OCI-LY7 (cell line): ENCODE results near the gene FAM186B. TPM values are rescaled to one million over a fixed set of nuclear protein-coding genes. Genes with fewer than 3 reads are reported as not detected.

ENCODE experiments used
- BruUV-seq: library from RNA; stranded (reverse); fragments of 400-500 nt; replicated peaks from 2 replicates; lab custom pipeline; 2021; lab: Mats Ljungman, UMichigan
- CTCF ChIA-PET: fragments of 300-600 bp; sonication (Branson Sonifier 250); formaldehyde crosslinking; loops from one replicate; lab custom pipeline; 2022; ENCODE audit warnings: antibody characterized with exemption; ENCODE audit not compliant: unreplicated experiment; lab: Charles Lee
- POLR2A ChIA-PET: fragments of 300-600 bp; sonication (Branson Sonifier 250); formaldehyde crosslinking; loops from one replicate; lab custom pipeline; 2022; ENCODE audit warnings: antibody characterized with exemption; lab: Charles Lee
- DNase-seq: peaks from one replicate; pipeline ENCODE4 v3.0.0-alpha.2; 2015; ENCODE audit warnings: low spot score
- H2AFZ ChIP-seq: fragments of 200-600 bp; sonication (generic), shearing (Covaris generic); 2 replicates; pipeline ENCODE4 v1.6.1; 2014; ENCODE audit warnings: mild to moderate bottlenecking, antibody characterized with exemption, low read length, moderate library complexity
- H3K27ac ChIP-seq: fragments of 200-600 bp; sonication (generic); 2 replicates; pipeline ENCODE4 v1.5.1; 2014; ENCODE audit warnings: mixed run types, low read depth, mild to moderate bottlenecking, moderate library complexity, low read length, inconsistent platforms; ENCODE audit not compliant: poor library complexity, severe bottlenecking
- H3K36me3 ChIP-seq: fragments of 200-600 bp; sonication (generic); 2 replicates; pipeline ENCODE4 v1.6.1; 2014; ENCODE audit warnings: mild to moderate bottlenecking, antibody characterized with exemption, low read length, moderate library complexity, mixed read lengths; ENCODE audit not compliant: insufficient read depth
- H3K4me1 ChIP-seq: fragments of 200-600 bp; sonication (generic); 2 replicates; pipeline ENCODE4 v1.5.1; 2014; ENCODE audit warnings: mild to moderate bottlenecking, low read length; ENCODE audit not compliant: insufficient read depth, poor library complexity, severe bottlenecking
- H3K4me2 ChIP-seq: fragments of 200-600 bp; sonication (generic); 2 replicates; pipeline ENCODE4 v1.6.1; 2014; ENCODE audit warnings: mild to moderate bottlenecking, low read length
- H3K4me3 ChIP-seq: fragments of 200-600 bp; sonication (generic); 2 replicates; pipeline ENCODE4 v1.5.1; 2014; ENCODE audit warnings: mild to moderate bottlenecking, low read depth, low read length; ENCODE audit not compliant: poor library complexity, severe bottlenecking
- H3K79me2 ChIP-seq: fragments of 200-600 bp; sonication (generic); 2 replicates; pipeline ENCODE4 v1.6.1; 2016; ENCODE audit warnings: low read depth, mild to moderate bottlenecking, low read length, moderate library complexity, mixed read lengths; ENCODE audit not compliant: insufficient read depth
- H3K9me2 ChIP-seq: fragments of 200-600 bp; sonication (generic); 2 replicates; pipeline ENCODE4 v1.6.1; 2016; ENCODE audit warnings: mild to moderate bottlenecking, low read length, mixed read lengths; ENCODE audit not compliant: insufficient read depth
- H3K9me3 ChIP-seq: fragments of 200-600 bp; sonication (generic); 2 replicates; pipeline ENCODE4 v1.6.1; 2014; ENCODE audit warnings: mild to moderate bottlenecking, mixed run types, low read length, mixed read lengths
- H4K20me1 ChIP-seq: fragments of 200-600 bp; sonication (generic); 2 replicates; pipeline ENCODE4 v1.6.1; 2014; ENCODE audit warnings: mild to moderate bottlenecking, antibody characterized with exemption, low read length, moderate library complexity, mixed read lengths; ENCODE audit not compliant: insufficient read depth
- EZH2phosphoT487 ChIP-seq: fragments of 200-600 bp; sonication (generic); IDR thresholded peaks from 2 replicates; pipeline ENCODE4 v1.6.1; 2018; ENCODE audit warnings: low read depth, borderline replicate concordance, mild to moderate bottlenecking, mixed run types, antibody characterized with exemption, low read length, moderate library complexity, mixed read lengths
- intact Hi-C: fragments of 100-400 bp; cut with micrococcal nuclease; formaldehyde crosslinking; loops from one replicate; pipeline ENCODE4 v1.10.0; 2022; ENCODE audit not compliant: unreplicated experiment
- total RNA-seq, 2 experiments: library from RNA; depleted of rRNA in 1 of 2; stranded (reverse); fragments of >200 nt in 1 of 2; shearing (Covaris generic) in 1 of 2; gene quantifications; 2 replicates each; pipeline ENCODE4 v1.2.3, GENCODE V29; 2014 to 2022
- TF ChIP-seq, protein P1 (sequence below): fragments of 200-600 bp; sonication (generic); conservative IDR thresholded peaks from 2 replicates; pipeline ENCODE4 v1.5.1; 2014; ENCODE audit warnings: mild to moderate bottlenecking, antibody characterized with exemption, low read length, moderate library complexity, mixed read lengths

Gene FAM186B
- total RNA-seq, 2 experiments from 2014 or later: 0.60 to 2.8 TPM

DNA sequence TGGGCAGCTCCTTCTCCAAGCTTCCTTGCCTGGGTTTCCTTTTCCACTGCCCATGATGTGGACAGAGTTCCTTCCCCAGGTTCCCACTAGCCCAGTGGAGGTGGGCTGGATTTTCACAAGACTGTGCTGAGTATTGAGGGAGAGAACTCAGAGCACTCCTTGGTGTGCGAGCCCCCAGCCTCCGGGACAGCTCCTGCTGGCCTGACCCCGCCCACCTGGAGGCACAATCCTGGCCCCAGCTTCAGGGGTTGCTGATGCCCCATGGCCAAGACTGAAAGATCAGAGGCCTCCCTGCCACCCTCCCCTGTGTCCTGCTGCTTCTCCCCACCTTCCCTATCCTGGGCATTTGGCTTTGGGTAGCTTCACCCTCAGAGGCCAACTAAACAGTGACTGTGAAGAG, 59.0 kb downstream of the FAM186B start:
- BruUV-seq: no TSS peak
- ChIA-PET POLR2A (no interaction called here), CTCF (no interaction called here)
- Histone ChIP-seq H3K9me2 (no peaks in the 10 kb centered on the region), H3K9me3 (no peaks in the 10 kb centered on the region), H4K20me1 (no peaks in the 10 kb centered on the region), H3K27ac (no peak overlapping the region), H2AFZ (no peak overlapping the region), H3K79me2 (no peaks in the 10 kb centered on the region), H3K36me3 (no peaks in the 10 kb centered on the region), H3K4me2 (no peak overlapping the region), H3K4me3 (no peak overlapping the region), H3K4me1 (peaks cover 9% of the 10 kb centered on the region)
- no peak for DNase-seq
- intact Hi-C loops: no loop called here
- TF ChIP-seq, protein P1, sequence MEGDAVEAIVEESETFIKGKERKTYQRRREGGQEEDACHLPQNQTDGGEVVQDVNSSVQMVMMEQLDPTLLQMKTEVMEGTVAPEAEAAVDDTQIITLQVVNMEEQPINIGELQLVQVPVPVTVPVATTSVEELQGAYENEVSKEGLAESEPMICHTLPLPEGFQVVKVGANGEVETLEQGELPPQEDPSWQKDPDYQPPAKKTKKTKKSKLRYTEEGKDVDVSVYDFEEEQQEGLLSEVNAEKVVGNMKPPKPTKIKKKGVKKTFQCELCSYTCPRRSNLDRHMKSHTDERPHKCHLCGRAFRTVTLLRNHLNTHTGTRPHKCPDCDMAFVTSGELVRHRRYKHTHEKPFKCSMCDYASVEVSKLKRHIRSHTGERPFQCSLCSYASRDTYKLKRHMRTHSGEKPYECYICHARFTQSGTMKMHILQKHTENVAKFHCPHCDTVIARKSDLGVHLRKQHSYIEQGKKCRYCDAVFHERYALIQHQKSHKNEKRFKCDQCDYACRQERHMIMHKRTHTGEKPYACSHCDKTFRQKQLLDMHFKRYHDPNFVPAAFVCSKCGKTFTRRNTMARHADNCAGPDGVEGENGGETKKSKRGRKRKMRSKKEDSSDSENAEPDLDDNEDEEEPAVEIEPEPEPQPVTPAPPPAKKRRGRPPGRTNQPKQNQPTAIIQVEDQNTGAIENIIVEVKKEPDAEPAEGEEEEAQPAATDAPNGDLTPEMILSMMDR: no peak
- no peak for TF ChIP-seq EZH2phosphoT487

DNA sequence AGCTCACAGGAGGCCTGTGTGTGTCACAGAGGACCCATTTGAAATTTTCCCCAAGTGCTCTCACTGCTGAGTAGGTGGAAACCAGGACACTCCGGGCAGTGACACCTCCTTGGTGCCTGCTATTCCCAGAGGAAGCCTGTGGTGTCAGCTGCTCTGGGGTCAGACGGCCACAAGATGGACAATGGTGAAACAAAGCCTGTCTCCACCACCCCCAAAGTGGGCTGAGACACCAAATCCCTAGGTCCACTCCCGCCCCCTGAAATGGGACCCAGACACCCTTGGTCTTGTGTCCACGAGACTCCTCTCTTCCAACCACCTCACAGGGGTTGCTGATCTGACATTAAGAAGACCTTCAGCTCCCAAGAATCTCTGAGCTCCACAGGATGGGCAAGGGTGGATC, 59.6 kb downstream of the FAM186B start:
- DNase-seq: no peak
- Histone ChIP-seq H3K4me3 (no peak overlapping the region), H3K27ac (no peak overlapping the region), H2AFZ (no peak overlapping the region), H3K4me1 (peaks cover 9% of the 10 kb centered on the region), H3K4me2 (no peak overlapping the region), H3K9me3 (no peaks in the 10 kb centered on the region), H4K20me1 (no peaks in the 10 kb centered on the region), H3K9me2 (no peaks in the 10 kb centered on the region), H3K36me3 (no peaks in the 10 kb centered on the region), H3K79me2 (no peaks in the 10 kb centered on the region)
- intact Hi-C loops: no loop called here
- ChIA-PET CTCF (no interaction called here), POLR2A (no interaction called here)
- no peak for TF ChIP-seq EZH2phosphoT487
- TF ChIP-seq, protein P1: no peak
- BruUV-seq: no TSS peak

DNA sequence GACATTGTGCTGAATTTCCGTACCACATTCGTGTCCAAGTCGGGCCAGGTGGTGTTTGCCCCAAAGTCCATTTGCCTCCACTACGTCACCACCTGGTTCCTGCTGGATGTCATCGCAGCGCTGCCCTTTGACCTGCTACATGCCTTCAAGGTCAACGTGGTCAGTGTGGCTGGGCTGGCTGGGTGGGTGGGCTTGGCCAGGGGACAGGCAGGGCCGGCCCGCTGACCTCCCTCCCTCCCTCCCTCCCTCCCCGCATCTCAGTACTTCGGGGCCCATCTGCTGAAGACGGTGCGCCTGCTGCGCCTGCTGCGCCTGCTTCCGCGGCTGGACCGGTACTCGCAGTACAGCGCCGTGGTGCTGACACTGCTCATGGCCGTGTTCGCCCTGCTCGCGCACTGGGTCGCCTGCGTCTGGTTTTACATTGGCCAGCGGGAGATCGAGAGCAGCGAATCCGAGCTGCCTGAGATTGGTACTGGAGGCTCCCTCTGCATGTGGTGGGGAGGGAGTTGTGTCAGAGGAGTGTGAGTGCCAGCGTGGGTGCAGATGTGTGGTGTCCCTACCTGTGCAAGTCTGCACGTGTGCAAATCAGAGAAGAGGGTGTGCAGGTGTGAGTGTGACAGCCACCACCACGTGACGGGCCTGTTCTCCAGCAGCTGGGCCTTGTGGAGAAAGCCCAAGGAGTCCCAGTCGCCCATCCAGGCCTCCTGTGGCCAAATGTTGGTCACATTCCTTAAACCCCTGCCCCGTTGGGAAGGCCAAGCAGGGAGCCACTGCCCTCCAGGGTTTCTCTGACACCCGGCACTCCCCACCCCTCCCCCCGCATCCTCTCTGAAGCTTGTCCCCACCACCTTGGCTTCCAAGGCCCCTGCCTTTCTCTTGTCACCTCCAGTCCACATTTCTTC, 61.3 kb downstream of the FAM186B start:
- intact Hi-C loops: no loop called here
- no peak for DNase-seq
- Histone ChIP-seq H3K27ac (no peak overlapping the region), H3K4me3 (no peak overlapping the region), H4K20me1 (no peaks in the 10 kb centered on the region), H3K36me3 (no peaks in the 10 kb centered on the region), H3K9me2 (no peaks in the 10 kb centered on the region), H3K79me2 (no peaks in the 10 kb centered on the region), H3K9me3 (no peaks in the 10 kb centered on the region), H3K4me2 (no peak overlapping the region), H3K4me1 (peaks cover 16% of the 10 kb centered on the region), H2AFZ (no peak overlapping the region)
- TF ChIP-seq EZH2phosphoT487: no peak
- TF ChIP-seq, protein P1: no peak
- no TSS peak for BruUV-seq
- POLR2A ChIA-PET: interaction anchor here (0.7 to 1.0 kb wide), 2 partner anchors 9 to 32 kb away, joined by 3 read pairs; no protein-coding TSS in a partner anchor
- CTCF ChIA-PET: no interaction called here
